ENCODE results near the gene PGLYRP4.
A peak's percentile ranks its signal among the peaks of the same experiment; 100 is the strongest.
"Not testable (repeated sequence)": the region's sequence is repeated elsewhere in the genome, so short reads cannot be mapped to it uniquely, and the experiment has no call there.

PGLYRP4 gene

GRCh38 chr1:153355445-153356071 lies 6.9 kb upstream of the PGLYRP4 start:
- no peak for DNase-seq (ENCODE audit: low read depth)

- DNase-seq (ENCODE audit: low read depth): no peak
Measured at GRCh38 chr1:153354515-153355193, 6.0 kb upstream of the PGLYRP4 start.

- DNase-seq (ENCODE audit: low read depth): no peak
Measured at GRCh38 chr1:153353226-153353947, 4.7 kb upstream of the PGLYRP4 start.

- DNase-seq (ENCODE audit: low read depth): peak; percentile 11
Measured at GRCh38 chr1:153352523-153352922, 3.9 kb upstream of the PGLYRP4 start.

GRCh38 chr1:153350321-153350957 lies 1.8 kb upstream of the PGLYRP4 start:
- DNase-seq (ENCODE audit: low read depth): no peak

- no peak for DNase-seq (ENCODE audit: low read depth)
Measured at GRCh38 chr1:153349363-153350320, 1.0 kb upstream of the PGLYRP4 start.

- no peak for DNase-seq (ENCODE audit: low read depth)
Measured at GRCh38 chr1:153347856-153348255, 785 bp downstream of the PGLYRP4 start.

GRCh38 chr1:153347049-153347448 lies 1.6 kb downstream of the PGLYRP4 start:
- DNase-seq (ENCODE audit: low read depth): not testable (repeated sequence)

GRCh38 chr1:153346077-153346723 lies 2.4 kb downstream of the PGLYRP4 start:
- no peak for DNase-seq (ENCODE audit: low read depth)

GRCh38 chr1:153345187-153346076 lies 3.2 kb downstream of the PGLYRP4 start:
- DNase-seq (ENCODE audit: low read depth): no peak

- DNase-seq (ENCODE audit: low read depth): no peak
Measured at GRCh38 chr1:153344718-153345025, 4.0 kb downstream of the PGLYRP4 start.

GRCh38 chr1:153343811-153344717 lies 4.6 kb downstream of the PGLYRP4 start:
- DNase-seq (ENCODE audit: low read depth): no peak

GRCh38 chr1:153343040-153343681 lies 5.5 kb downstream of the PGLYRP4 start:
- no peak for DNase-seq (ENCODE audit: low read depth)

GRCh38 chr1:153342178-153342577 lies 6.5 kb downstream of the PGLYRP4 start:
- DNase-seq (ENCODE audit: low read depth): no peak

GRCh38 chr1:153341431-153341934 lies 7.2 kb downstream of the PGLYRP4 start:
- DNase-seq (ENCODE audit: low read depth): no peak

- no peak for DNase-seq (ENCODE audit: low read depth)
Measured at GRCh38 chr1:153340356-153340755, 8.3 kb downstream of the PGLYRP4 start.

GRCh38 chr1:153339802-153340201 lies 8.8 kb downstream of the PGLYRP4 start:
- DNase-seq (ENCODE audit: low read depth): no peak
